ENCODE data around the gene ARHGAP22.

- TF ChIP-seq CTCF (IDR thresholded peaks at IDR 0.05; ENCODE audit: insufficient read depth, low read length) = no peak
- TF ChIP-seq GABPA (IDR thresholded peaks at IDR 0.05; ENCODE audit: low read depth) = no peak
- TF ChIP-seq REST (IDR thresholded peaks at IDR 0.05; ENCODE audit: insufficient replicate concordance, low read depth) = no peak
Observed at GRCh38 chr10:48556713-48557112, 48.2 kb downstream of the ARHGAP22 start.
